GM20431 (cell line): ENCODE results near the gene CD82.
"Not testable (repeated sequence)": the region's sequence is repeated elsewhere in the genome, so short reads cannot be mapped to it uniquely, and the experiment has no call there.

ENCODE experiments used
- in situ Hi-C: fragments of 300-500 bp; cut with MseI, MboI; formaldehyde crosslinking; loops from one replicate; pipeline ENCODE4 v1.15.0; 2020; ENCODE audit warnings: low sequenced_read_pairs; ENCODE audit not compliant: unreplicated experiment

CD82 gene

DNA sequence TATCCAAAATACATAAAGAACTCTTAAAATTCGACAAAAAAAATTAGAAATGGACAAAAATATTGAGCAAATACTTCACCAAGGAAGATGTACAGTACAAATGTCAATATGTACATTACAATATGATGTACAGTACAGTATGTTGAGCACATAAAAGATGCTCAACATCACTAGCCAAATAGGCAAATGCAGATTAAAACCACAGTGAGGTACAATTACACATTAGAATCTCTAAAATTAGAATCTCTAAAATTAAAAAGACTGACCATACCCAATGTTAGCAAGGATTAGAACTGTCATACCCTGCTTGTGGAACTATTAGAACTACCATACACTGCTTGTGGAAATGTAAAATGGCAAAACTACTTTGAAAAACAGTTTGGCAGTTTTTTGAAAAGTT, 82.6 kb downstream of the CD82 start:
- in situ Hi-C loops, result no loop called here

DNA sequence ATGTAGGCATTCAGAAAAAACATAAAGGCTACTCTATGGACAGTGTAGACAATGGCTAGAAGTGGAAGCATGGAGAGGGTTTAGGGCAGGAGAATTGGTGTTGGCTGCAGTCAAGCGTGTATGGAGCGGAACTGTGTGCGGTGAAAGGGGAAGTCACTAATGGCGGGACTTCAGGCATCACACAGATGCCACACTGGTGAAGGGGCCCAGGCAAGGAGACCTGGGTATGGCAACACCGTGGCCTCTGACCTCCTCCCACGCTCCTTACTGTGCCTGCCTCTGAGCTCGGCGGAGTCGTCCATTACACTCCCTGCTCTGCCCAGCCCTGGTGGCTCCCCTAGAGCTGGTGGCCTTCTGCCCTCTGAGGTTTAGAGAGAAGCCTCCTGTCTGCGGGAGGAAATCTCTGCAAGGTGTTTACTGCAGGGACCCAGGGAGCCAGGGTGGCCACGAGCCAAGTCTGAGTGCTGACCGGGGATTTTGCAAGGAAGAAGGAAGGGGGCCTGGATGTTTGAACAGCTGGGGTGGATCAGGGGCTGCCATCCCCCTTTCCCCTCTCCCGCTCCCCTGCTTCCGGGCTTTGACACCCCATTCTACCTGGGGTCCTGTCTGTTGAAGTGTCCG, 86.2 kb downstream of the CD82 start:
- in situ Hi-C loops, result no loop called here

DNA sequence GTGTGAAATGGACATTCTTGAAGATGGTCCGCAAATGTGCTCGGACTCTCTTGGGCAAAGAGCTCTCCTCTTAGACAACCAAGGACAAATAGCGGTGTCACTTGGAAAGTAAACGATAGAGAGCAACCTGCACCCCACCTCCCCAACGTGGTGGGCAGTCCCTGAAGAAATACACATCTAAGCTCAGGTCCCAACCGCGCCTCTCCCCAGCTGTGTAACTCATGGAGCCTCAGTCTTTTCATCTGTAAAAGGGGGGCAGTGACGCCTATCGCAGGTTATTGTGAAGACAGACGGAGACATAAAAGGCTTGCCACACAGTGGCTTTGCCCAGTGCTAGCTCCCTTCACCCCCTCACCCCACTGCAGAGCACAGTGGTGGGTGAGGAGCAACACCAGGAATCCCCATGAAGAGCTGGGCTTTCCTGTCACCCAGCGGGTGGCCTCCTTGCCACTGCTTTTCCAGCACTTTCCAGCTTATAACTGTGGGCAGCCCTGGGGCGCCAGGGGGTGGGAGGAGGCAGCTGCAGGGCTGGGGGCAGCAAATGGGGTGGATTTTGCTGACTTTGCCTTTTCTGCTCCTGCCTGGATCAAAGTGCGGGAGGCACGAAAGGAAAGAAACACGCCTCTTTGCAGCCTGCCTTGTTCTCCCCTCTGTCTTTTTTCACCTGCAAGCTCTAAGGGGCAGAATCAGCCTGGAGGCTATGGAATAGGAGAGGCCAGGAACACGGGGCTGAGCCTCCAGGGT, 87.6 kb downstream of the CD82 start:
- in situ Hi-C loops, result no loop called here

DNA sequence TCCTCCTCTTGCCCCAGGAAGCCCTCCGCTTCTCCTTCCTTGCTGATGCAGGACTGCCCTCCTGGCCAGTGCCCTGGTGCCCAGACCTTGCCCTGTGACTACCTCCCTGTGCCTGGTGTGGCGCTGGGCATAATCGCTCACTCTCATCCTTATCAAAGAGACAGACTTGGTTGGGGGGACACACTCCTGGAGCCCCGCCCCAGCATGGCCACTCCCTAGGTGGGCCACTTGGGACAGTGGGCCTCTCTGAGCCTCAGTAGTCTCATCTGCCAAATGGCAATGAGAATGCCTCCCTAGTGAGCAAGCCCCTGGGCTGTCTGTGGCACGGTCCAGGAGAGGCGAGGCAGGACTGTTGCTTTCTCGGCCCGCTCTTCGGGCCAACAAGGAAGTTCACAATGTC, 88.6 kb downstream of the CD82 start:
- in situ Hi-C loops, result no loop called here

DNA sequence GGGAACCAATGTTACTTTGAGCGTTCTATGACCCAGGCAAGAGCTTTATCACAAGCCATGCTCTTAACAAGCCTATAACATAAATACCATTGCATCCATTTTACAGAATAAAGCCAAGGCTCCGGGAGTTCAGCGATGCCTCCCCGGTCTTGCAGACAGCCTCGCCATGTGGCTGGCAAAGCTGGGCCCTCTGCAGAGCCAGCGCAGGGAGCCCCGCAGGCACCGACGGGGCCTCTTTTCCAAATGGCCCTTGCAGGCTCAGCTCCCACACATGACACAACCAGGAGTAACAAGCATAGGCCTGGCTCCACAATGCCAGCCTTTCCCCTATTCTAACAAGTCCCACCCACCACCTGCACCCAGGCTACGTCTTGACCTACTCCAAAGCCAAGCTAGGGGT, 89.1 kb downstream of the CD82 start:
- in situ Hi-C loops, result no loop called here

DNA sequence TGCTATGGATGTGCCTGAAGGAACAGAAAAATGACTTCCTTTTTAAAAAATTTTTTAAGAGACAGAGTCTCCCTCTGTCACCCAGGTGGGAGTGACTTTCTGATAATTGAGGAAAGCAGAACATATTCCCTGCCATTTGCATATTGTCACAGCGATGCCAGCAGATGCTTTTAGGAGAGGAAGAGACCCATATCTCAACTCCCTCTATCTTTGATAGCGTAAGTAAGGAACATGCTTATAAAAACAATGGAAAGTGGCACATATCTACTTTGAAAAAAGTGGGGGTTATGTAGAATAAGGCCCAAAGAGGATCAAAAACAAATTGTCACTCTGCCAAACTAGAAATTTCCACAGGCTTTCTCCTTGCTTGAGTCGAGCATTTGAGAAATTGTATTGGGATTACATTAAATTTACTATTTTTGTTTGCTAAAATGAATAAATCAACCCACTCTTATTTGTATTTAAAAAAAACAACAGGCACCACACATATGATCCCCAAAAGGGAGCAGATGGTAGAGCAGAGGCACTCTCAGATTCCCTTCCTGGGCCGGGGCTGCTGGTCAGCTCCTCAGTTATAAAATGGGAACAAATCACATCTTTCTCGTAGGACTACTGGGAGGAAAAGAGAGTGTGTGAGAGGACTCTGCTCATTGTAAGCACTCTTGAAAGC, 92.5 kb downstream of the CD82 start:
- in situ Hi-C loops, result no loop called here

DNA sequence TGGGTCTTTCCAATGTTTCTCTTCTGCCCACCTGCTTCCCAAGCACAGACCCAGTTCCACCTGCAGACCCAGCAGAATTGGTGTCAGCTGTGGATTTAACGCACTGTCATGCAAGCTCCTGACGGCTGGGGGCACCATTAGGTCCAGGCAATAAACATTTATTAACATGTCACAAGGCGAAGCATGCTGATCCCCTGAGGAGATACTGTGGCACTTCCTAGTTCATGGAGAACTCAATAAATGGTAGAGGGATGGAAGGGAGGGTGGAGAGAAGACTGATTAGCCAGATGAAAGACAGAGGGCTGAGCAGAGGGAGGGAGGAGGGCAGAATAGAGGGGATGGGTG, 93.0 kb downstream of the CD82 start:
- in situ Hi-C loops, result no loop called here

DNA sequence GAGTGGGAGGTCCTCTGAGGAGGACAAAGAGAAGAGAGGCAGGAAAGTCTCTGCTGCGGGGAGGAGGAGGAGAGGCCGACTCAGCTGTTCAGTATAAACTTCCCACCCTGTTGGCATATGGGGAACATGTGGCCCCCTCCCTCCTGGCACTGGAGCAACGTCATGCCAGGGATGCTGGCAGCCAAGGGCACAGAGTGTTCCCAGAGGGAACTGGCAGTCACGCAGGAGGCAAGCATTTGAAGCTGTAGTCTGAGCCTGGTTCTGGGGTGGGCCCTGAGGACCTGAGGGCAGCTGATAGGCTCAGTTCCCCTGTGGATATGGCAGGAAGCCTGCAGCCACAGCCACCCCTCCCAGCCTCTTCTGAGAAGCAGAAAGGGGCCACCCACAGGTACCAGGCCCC, 94.2 kb downstream of the CD82 start:
- in situ Hi-C loops, result no loop called here

DNA sequence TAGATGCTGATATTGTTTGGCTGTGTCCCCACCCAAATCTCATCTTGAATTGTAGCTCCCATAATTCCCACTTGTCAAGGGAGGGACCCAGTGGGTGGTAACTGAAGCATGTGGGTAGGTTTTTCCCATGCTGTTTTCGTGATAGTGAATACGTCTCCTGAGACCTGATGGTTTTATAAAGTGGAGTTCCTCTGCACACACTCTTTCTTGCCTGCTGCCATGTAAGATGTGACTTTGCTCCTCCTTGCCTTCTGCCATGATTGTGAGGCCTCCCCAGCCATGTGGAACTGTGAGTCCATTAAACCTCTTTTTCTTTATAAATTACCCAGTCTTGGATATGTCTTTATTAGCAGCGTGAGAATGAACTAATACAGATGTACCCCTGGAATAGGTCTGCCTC, 95.1 kb downstream of the CD82 start:
- in situ Hi-C loops, result not testable (repeated sequence)

DNA sequence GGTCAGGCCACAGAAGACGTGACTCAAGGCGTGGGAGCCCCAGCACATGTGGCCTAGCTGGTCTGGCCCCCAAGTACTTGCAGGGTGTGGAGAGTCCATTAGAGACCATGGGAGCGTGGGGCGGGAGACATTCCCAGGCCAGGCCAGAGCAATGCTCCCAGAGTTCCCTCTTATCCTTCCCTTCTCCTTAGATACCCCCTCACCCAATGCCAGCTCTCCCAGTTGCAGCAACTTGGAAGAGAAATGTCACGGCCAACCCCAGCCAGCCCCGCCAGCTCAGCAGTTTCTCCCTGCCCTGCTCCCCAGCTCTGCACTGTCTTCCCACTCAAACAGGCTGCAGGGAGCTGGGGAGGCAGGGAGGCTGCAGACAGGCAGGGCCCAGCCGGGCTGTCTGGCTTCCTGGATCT, 95.9 kb downstream of the CD82 start:
- in situ Hi-C loops, result no loop called here
